ENCODE data around the gene ZNF831.

DNA sequence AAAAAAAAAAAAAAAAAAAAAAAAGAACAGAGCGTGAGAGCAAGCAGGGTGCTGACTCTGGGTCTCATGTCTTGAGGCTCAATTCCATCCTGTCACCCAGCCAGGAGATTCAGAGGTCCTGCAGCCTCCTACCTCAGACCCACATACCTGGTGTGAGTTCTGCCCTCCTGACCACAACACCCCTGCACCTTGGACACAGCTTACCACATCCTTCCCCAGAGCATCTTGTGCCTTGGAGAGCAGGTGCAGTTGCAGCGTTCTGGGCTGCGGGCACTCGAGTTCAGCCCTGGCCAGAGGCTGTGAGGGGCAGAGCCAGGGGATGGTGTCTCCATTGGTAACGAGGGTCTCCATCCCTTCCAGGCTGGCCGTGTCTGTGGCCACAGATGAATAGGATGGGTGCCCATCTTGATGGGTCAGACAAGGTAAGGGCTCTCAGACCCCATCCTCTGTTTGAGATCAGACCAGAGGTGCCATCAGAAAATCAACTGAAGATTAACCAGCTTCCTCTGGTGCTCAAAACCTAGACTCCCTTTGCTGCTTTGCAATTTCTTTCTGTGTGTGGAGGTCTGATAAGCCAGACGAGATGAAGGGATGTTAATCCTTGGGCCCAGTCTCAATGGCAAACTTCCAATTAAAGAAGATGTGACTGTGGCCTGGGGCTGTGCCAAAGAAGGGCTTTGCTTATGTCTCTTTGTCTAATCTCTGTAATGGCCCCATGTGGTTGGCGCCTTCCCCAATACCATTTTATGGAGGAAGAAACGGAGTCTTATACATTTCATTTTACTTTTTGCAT is 14.7 kb upstream of the ZNF831 start:
- TF ChIP-seq, protein P1, sequence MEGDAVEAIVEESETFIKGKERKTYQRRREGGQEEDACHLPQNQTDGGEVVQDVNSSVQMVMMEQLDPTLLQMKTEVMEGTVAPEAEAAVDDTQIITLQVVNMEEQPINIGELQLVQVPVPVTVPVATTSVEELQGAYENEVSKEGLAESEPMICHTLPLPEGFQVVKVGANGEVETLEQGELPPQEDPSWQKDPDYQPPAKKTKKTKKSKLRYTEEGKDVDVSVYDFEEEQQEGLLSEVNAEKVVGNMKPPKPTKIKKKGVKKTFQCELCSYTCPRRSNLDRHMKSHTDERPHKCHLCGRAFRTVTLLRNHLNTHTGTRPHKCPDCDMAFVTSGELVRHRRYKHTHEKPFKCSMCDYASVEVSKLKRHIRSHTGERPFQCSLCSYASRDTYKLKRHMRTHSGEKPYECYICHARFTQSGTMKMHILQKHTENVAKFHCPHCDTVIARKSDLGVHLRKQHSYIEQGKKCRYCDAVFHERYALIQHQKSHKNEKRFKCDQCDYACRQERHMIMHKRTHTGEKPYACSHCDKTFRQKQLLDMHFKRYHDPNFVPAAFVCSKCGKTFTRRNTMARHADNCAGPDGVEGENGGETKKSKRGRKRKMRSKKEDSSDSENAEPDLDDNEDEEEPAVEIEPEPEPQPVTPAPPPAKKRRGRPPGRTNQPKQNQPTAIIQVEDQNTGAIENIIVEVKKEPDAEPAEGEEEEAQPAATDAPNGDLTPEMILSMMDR (IDR thresholded peaks at IDR 0.05 in 4 of 5, conservative IDR thresholded peaks at IDR 0.05 in 1 of 5), result no peak
- no peak for TF ChIP-seq POLR2A (IDR thresholded peaks at IDR 0.05)
